ES-I3 (cell line): ENCODE results near the gene CCDC190.
"Not testable (repeated sequence)": the region's sequence is repeated elsewhere in the genome, so short reads cannot be mapped to it uniquely, and the experiment has no call there.

Source experiments
- H3K36me3 ChIP-seq: 2 replicates; pipeline ENCODE4 v1.6.1; 2013; ENCODE audit warnings: mild to moderate bottlenecking, low read length, control low read depth, moderate library complexity; ENCODE audit not compliant: insufficient read depth
- H3K4me1 ChIP-seq: 2 replicates; pipeline ENCODE4 v1.6.1; 2013; ENCODE audit warnings: mild to moderate bottlenecking, control low read depth, low read length; ENCODE audit not compliant: insufficient read depth
- H3K9ac ChIP-seq: 2 replicates; pipeline ENCODE4 v1.6.1; 2013; ENCODE audit warnings: low read depth, mild to moderate bottlenecking, low read length, moderate library complexity
- H3K9me3 ChIP-seq: 2 replicates; pipeline ENCODE4 v1.6.1; 2013; ENCODE audit warnings: mild to moderate bottlenecking, low read length, moderate library complexity; ENCODE audit not compliant: control insufficient read depth, insufficient read depth

CCDC190 gene

GRCh38 chr1:162889989-162890388, 29.0 kb upstream of the CCDC190 start:
- Histone ChIP-seq H3K36me3 (no peaks in the 10 kb centered on the region), H3K9ac (no peak overlapping the region), H3K4me1 (peaks cover 6% of the 10 kb centered on the region; the same call in 1 of the 2 replicates), H3K9me3 (no peaks in the 10 kb centered on the region)

- Histone ChIP-seq H3K9me3 (no peaks in the 10 kb centered on the region), H3K4me1 (no peaks in the 10 kb centered on the region), H3K9ac (no peak overlapping the region), H3K36me3 (no peaks in the 10 kb centered on the region)
Measured at GRCh38 chr1:162886705-162887104, 25.7 kb upstream of the CCDC190 start.

- H3K9ac ChIP-seq, result no peak overlapping the region
- no peaks in the 10 kb centered on the region for H3K4me1 ChIP-seq
- no peaks in the 10 kb centered on the region for H3K9me3 ChIP-seq
- no peaks in the 10 kb centered on the region for H3K36me3 ChIP-seq
Measured at GRCh38 chr1:162885265-162885664, 24.3 kb upstream of the CCDC190 start.

GRCh38 chr1:162884831-162885230, 23.9 kb upstream of the CCDC190 start:
- H3K9me3 ChIP-seq, result no peaks in the 10 kb centered on the region
- H3K4me1 ChIP-seq, result no peaks in the 10 kb centered on the region
- no peaks in the 10 kb centered on the region for H3K36me3 ChIP-seq
- no peak overlapping the region for H3K9ac ChIP-seq

- no peak overlapping the region for H3K9ac ChIP-seq
- H3K4me1 ChIP-seq, result no peaks in the 10 kb centered on the region
- no peaks in the 10 kb centered on the region for H3K36me3 ChIP-seq
- H3K9me3 ChIP-seq, result no peaks in the 10 kb centered on the region
Measured at GRCh38 chr1:162882248-162882674, 21.3 kb upstream of the CCDC190 start.

GRCh38 chr1:162881590-162881989, 20.6 kb upstream of the CCDC190 start:
- H3K9me3 ChIP-seq, result no peaks in the 10 kb centered on the region
- no peaks in the 10 kb centered on the region for H3K36me3 ChIP-seq
- no peak overlapping the region for H3K9ac ChIP-seq
- no peaks in the 10 kb centered on the region for H3K4me1 ChIP-seq

GRCh38 chr1:162880617-162881016, 19.6 kb upstream of the CCDC190 start:
- H3K9ac ChIP-seq, H3K4me1 ChIP-seq, H3K36me3 ChIP-seq, H3K9me3 ChIP-seq: not testable (repeated sequence)

GRCh38 chr1:162878000-162878596, 17.1 kb upstream of the CCDC190 start:
- Histone ChIP-seq H3K9me3 (no peaks in the 10 kb centered on the region), H3K36me3 (no peaks in the 10 kb centered on the region), H3K9ac (no peak overlapping the region), H3K4me1 (no peaks in the 10 kb centered on the region)

GRCh38 chr1:162877412-162877811, 16.4 kb upstream of the CCDC190 start:
- H3K36me3 ChIP-seq, result no peaks in the 10 kb centered on the region
- no peaks in the 10 kb centered on the region for H3K4me1 ChIP-seq
- no peak overlapping the region for H3K9ac ChIP-seq
- no peaks in the 10 kb centered on the region for H3K9me3 ChIP-seq

GRCh38 chr1:162876751-162877150, 15.8 kb upstream of the CCDC190 start:
- Histone ChIP-seq H3K9me3 (no peaks in the 10 kb centered on the region), H3K9ac (no peak overlapping the region), H3K4me1 (no peaks in the 10 kb centered on the region), H3K36me3 (no peaks in the 10 kb centered on the region)

GRCh38 chr1:162873671-162874666, 13.0 kb upstream of the CCDC190 start:
- H3K9ac ChIP-seq, result no peak overlapping the region

GRCh38 chr1:162872981-162873380, 12.0 kb upstream of the CCDC190 start:
- Histone ChIP-seq H3K9me3 (no peaks in the 10 kb centered on the region), H3K9ac (no peak overlapping the region), H3K4me1 (no peaks in the 10 kb centered on the region), H3K36me3 (no peaks in the 10 kb centered on the region)

More at GRCh38 chr1:162873671-162874666, 13.0 kb upstream of the CCDC190 start:
- Histone ChIP-seq H3K9me3 (no peaks in the 10 kb centered on the region), H3K4me1 (no peaks in the 10 kb centered on the region), H3K36me3 (no peaks in the 10 kb centered on the region)

- not testable (repeated sequence) for H3K9ac ChIP-seq, H3K4me1 ChIP-seq, H3K36me3 ChIP-seq, H3K9me3 ChIP-seq
Measured at GRCh38 chr1:162871417-162871816, 10.4 kb upstream of the CCDC190 start.

- Histone ChIP-seq H3K9ac (no peak overlapping the region), H3K36me3 (no peaks in the 10 kb centered on the region), H3K9me3 (no peaks in the 10 kb centered on the region), H3K4me1 (no peaks in the 10 kb centered on the region)
Measured at GRCh38 chr1:162868972-162869371, 8.0 kb upstream of the CCDC190 start.

GRCh38 chr1:162861625-162862024, 650 bp upstream of the CCDC190 start:
- H3K4me1 ChIP-seq, result no peaks in the 10 kb centered on the region
- no peak overlapping the region for H3K9ac ChIP-seq
- H3K9me3 ChIP-seq, result no peaks in the 10 kb centered on the region
- no peaks in the 10 kb centered on the region for H3K36me3 ChIP-seq
